Measurements from ENCODE around the gene UACA.

- TF ChIP-seq POLR2AphosphoS5 (IDR thresholded peaks at IDR 0.05; ENCODE audit: insufficient read depth, low read depth, low read length) (no peak), CTCF (IDR thresholded peaks at IDR 0.05; ENCODE audit: extremely low read depth in 1 of 2, insufficient read depth in 1 of 2, low read depth in 1 of 2, low read length in 2 of 2) (no peak)
Observed at GRCh38 chr15:70726753-70727152, 36.6 kb downstream of the UACA start.
